SU-DHL-6 (cell line): Measurements from ENCODE around the gene MOAP1.
"Not testable (repeated sequence)": the region's sequence is repeated elsewhere in the genome, so short reads cannot be mapped to it uniquely, and the experiment has no call there.

Experiments used
- CTCF ChIP-seq: fragments of 200-600 bp; sonication (generic); IDR thresholded peaks from one replicate; pipeline ENCODE4 v1.5.1; 2017; ENCODE audit warnings: antibody characterized with exemption, mild to moderate bottlenecking, low read length, moderate library complexity; ENCODE audit not compliant: insufficient read depth, poor library complexity, severe bottlenecking
- EZH2phosphoT487 ChIP-seq: fragments of 200-600 bp; sonication (generic), shearing (Covaris generic); conservative IDR thresholded peaks from 2 replicates; pipeline ENCODE4 v1.6.1; 2018; ENCODE audit warnings: mild to moderate bottlenecking, antibody characterized with exemption, low read length, moderate library complexity, mixed read lengths

- not testable (repeated sequence) for TF ChIP-seq CTCF, EZH2phosphoT487
Observed at GRCh38 chr14:93158349-93158748, 26.3 kb downstream of the MOAP1 start.
